RWPE2 (cell line): Measurements from ENCODE around the gene S1PR1.

Experiments used
- ATAC-seq: fragments of 200-7000 bp; cut with Tn5 transposase; 3 replicates; pipeline ENCODE4 v1.9.1; 2021; ENCODE audit warnings: low read depth
- DNase-seq: peaks from one replicate; pipeline ENCODE4 v3.0.0-alpha.2; 2020; ENCODE audit warnings: low spot score
- H3K27ac ChIP-seq: fragments of 450-650 bp; 2 replicates; pipeline ENCODE4 v1.5.1; 2017; ENCODE audit warnings: mild to moderate bottlenecking; ENCODE audit not compliant: poor library complexity, severe bottlenecking
- H3K27me3 ChIP-seq: fragments of 250-450 bp; sonication (Bioruptor Pico); 2 replicates; pipeline ENCODE4 v1.5.1; 2021; ENCODE audit warnings: mild to moderate bottlenecking, moderate library complexity; ENCODE audit not compliant: insufficient read depth, poor library complexity, severe bottlenecking
- H3K36me3 ChIP-seq: fragments of 250-450 bp; sonication (Bioruptor Pico); 2 replicates; pipeline ENCODE4 v1.5.1; 2020; ENCODE audit warnings: low read depth, mild to moderate bottlenecking, moderate library complexity
- H3K4me1 ChIP-seq: fragments of 250-450 bp; sonication (Bioruptor Pico); 2 replicates; pipeline ENCODE4 v1.5.1; 2021; ENCODE audit warnings: mild to moderate bottlenecking, moderate library complexity; ENCODE audit not compliant: insufficient read depth, poor library complexity, severe bottlenecking
- H3K4me3 ChIP-seq: fragments of 250-450 bp; sonication (Bioruptor Pico); 2 replicates; pipeline ENCODE4 v1.5.1; 2021; ENCODE audit warnings: mild to moderate bottlenecking, moderate library complexity; ENCODE audit not compliant: severe bottlenecking
- H3K9me3 ChIP-seq: fragments of 250-450 bp; sonication (Bioruptor Pico); 2 replicates; pipeline ENCODE4 v1.5.1; 2021; ENCODE audit warnings: mild to moderate bottlenecking, moderate library complexity; ENCODE audit not compliant: severe bottlenecking
- TF ChIP-seq, protein P1 (sequence below): fragments of 450-650 bp; IDR thresholded peaks from one replicate; pipeline ENCODE4 v1.5.1; 2017; ENCODE audit warnings: mild to moderate bottlenecking, moderate library complexity; ENCODE audit not compliant: poor library complexity, severe bottlenecking

Gene S1PR1

DNA sequence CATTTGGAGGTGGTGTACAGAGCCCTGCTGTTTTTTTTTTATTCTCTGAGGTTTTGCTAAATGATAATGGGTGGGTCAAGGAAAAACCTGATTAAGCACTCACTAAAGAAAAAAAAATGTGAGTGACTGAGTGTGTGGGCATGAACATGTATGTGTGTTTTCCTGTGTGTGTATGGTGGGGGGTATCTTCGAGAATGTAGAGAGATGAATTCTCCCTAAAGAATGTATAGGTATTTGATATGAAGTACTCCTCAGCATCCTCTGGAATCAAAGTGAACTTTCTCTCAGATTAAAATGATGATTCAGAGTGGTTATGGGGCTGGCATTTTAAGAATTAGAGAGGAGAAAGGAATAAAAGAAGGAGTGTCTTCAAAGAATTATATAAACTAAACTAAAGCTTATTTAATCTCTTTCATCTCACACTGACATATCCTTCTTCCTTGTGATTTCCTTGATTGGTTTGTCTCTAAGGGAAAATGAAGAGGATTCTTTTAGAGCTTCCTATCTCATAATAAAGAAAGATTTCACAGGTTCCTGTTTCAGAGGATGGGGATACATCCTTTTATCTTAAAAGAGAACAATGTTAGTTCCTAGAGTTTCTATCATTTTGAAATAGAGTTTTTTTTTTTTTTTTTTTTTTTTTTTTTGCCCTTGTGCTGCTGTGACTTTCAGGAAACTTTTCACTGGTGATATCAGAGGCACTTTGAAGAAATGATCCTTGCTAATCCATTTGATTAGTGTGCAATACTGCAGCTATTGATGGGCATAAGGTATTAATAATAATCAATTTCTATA, 23.9 kb downstream of the S1PR1 start:
- peaks cover 22% of the 10 kb centered on the region for H3K4me1 ChIP-seq
- H3K9me3 ChIP-seq = no peaks in the 10 kb centered on the region
- no peaks in the 10 kb centered on the region for H3K36me3 ChIP-seq
- peak; percentile 66; the same call in 1 of the 3 replicates for ATAC-seq
- no peak for DNase-seq
- H3K27ac ChIP-seq = peak overlapping the region; percentile 71
- H3K27me3 ChIP-seq = no peaks in the 10 kb centered on the region
- H3K4me3 ChIP-seq = no peak overlapping the region
- TF ChIP-seq, protein P1, sequence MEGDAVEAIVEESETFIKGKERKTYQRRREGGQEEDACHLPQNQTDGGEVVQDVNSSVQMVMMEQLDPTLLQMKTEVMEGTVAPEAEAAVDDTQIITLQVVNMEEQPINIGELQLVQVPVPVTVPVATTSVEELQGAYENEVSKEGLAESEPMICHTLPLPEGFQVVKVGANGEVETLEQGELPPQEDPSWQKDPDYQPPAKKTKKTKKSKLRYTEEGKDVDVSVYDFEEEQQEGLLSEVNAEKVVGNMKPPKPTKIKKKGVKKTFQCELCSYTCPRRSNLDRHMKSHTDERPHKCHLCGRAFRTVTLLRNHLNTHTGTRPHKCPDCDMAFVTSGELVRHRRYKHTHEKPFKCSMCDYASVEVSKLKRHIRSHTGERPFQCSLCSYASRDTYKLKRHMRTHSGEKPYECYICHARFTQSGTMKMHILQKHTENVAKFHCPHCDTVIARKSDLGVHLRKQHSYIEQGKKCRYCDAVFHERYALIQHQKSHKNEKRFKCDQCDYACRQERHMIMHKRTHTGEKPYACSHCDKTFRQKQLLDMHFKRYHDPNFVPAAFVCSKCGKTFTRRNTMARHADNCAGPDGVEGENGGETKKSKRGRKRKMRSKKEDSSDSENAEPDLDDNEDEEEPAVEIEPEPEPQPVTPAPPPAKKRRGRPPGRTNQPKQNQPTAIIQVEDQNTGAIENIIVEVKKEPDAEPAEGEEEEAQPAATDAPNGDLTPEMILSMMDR = no peak

DNA sequence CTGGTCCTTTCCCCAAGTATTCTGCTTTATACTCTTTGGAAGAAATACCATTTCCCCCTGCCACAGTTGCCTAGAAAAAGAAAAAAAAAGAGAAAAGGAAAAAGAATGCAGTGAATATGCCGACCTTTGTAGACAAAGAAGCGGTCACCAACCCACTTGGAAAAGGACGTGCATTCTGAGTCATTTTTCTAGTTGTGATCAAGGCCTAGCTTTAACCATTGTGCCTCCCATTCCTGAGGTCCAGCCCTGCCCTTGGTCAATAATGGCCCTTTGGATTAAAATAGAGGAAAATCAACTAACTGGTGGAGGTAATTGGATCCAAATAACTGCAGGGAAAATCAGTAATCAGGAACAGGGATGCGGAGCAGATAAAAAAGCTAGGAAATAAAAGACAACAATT, 24.8 kb downstream of the S1PR1 start:
- H3K27ac ChIP-seq = no peak overlapping the region

DNA sequence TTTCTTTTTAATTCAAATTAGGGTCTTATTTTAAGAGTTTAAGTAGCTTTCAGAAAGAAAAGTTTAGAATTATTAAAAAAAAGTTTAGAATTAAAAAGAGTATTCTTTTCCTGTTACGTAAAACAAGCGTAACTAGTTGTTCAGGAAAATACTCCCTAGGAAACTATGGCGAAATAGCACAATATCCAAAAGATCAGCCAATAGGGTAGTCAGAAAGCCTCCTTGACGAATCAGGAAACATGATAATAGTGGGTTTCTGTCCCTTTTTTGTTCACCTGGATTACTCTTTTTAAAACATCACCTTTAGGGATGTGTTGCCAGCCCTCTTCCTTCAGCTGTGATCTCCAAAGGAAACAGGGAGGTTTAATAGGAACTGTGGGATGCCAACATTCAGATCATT, 25.2 kb downstream of the S1PR1 start:
- Histone ChIP-seq H3K4me1 (peaks cover 22% of the 10 kb centered on the region), H3K4me3 (no peak overlapping the region), H3K9me3 (no peaks in the 10 kb centered on the region), H3K27ac (no peak overlapping the region), H3K27me3 (no peaks in the 10 kb centered on the region), H3K36me3 (no peaks in the 10 kb centered on the region)
- DNase-seq (no peak), ATAC-seq (no peak)
- TF ChIP-seq, protein P1 = no peak

More for the DNA sequence above, 24.8 kb downstream of the S1PR1 start:
- DNase-seq = no peak
- TF ChIP-seq, protein P1 = no peak
- Histone ChIP-seq H3K4me1 (peaks cover 22% of the 10 kb centered on the region), H3K9me3 (no peaks in the 10 kb centered on the region), H3K27me3 (no peaks in the 10 kb centered on the region), H3K36me3 (no peaks in the 10 kb centered on the region), H3K4me3 (no peak overlapping the region)
- ATAC-seq = no peak

DNA sequence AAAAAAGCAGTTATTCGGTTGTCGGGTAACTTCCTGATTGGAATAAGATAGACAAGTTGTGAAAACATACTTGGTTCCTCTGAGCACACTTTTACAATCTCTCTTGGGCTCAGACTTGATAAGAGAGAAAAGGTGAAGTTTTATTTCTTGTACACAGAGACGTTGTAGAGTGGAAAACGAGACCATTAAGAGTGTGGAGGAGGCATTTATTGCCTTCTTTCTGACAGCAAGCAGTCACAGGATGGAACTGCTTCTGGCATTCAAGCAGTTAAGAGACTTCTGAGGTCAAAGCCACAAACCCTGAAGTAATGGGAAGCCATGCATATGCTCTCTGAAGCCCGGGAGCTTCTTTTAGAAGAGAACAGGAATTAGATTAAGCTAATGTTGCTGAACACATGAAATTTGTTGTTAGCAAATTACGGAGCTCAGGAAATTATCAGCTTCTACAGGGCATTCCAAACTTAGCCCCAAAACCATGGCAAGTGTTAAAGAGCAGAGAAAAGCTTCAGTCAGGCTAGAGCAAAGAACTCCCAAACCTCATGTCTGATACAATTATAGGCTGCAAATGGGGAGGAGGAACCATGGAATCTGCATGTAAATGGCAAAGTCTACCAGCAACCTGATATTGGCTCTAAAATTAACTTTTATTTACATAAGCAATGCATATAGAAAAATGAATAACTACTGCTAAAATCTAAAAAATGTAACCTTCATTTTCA, 26.0 kb downstream of the S1PR1 start:
- H3K4me1 ChIP-seq = peaks cover 22% of the 10 kb centered on the region
- no peaks in the 10 kb centered on the region for H3K27me3 ChIP-seq
- H3K4me3 ChIP-seq = no peak overlapping the region
- ATAC-seq = no peak
- H3K36me3 ChIP-seq = no peaks in the 10 kb centered on the region
- DNase-seq = no peak
- H3K27ac ChIP-seq = no peak overlapping the region
- H3K9me3 ChIP-seq = no peaks in the 10 kb centered on the region
- TF ChIP-seq, protein P1 = no peak
